WTC11 (cell line): Measurements from ENCODE around the gene SUSD6. TPM values are rescaled to one million over a fixed set of nuclear protein-coding genes. Genes with fewer than 3 reads are reported as not detected.

Experiments used
- ATAC-seq: fragments of 200-7000 bp; cut with Tn5 transposase; 2 replicates; pipeline ENCODE4 v1.10.0; 2021; ENCODE audit warnings: mild to moderate bottlenecking, moderate library complexity
- CTCF ChIA-PET: fragments of 300-600 bp; sonication (Branson Sonifier 250); formaldehyde crosslinking; loops from one replicate; lab custom pipeline; 2021; ENCODE audit warnings: antibody characterized with exemption; lab: Charles Lee
- POLR2A ChIA-PET: fragments of 350-600 bp; sonication (Branson Sonifier 250); formaldehyde crosslinking; loops from one replicate; lab custom pipeline; 2021; ENCODE audit warnings: antibody characterized with exemption; lab: Charles Lee
- DNase-seq: peaks from one replicate; pipeline ENCODE4 v3.0.0; 2021; ENCODE audit warnings: low spot score
- H3K27ac Mint-ChIP-seq: 2 replicates; pipeline ENCODE4 v1.8.0; 2021; ENCODE audit warnings: mixed read lengths
- H3K27me3 Mint-ChIP-seq: 2 replicates; pipeline ENCODE4 v1.8.0; 2021; ENCODE audit warnings: low read depth, mild to moderate bottlenecking, moderate library complexity, mixed read lengths
- H3K36me3 Mint-ChIP-seq: 2 replicates; pipeline ENCODE4 v1.8.0; 2021; ENCODE audit warnings: mixed read lengths
- H3K4me1 Mint-ChIP-seq: 2 replicates; pipeline ENCODE4 v1.8.0; 2022; ENCODE audit warnings: mixed read lengths
- H3K4me3 Mint-ChIP-seq: 2 replicates; pipeline ENCODE4 v1.8.0; 2021; ENCODE audit warnings: mild to moderate bottlenecking, moderate library complexity, mixed read lengths
- H3K9me3 Mint-ChIP-seq: 2 replicates; pipeline ENCODE4 v1.8.0; 2021; ENCODE audit warnings: mixed read lengths
- ATF6 ChIP-seq: sonication (generic); formaldehyde crosslinking; IDR thresholded peaks from 2 replicates; pipeline ENCODE4 v1.8.1; 2023; ENCODE audit warnings: mild to moderate bottlenecking, missing genetic modification reagents
- CREM ChIP-seq: sonication (generic); formaldehyde crosslinking; IDR thresholded peaks from 2 replicates; pipeline ENCODE4 v1.8.1; 2022; ENCODE audit warnings: mild to moderate bottlenecking, missing genetic modification reagents, moderate library complexity
- E2F1 ChIP-seq: sonication (generic); formaldehyde crosslinking; IDR thresholded peaks from 2 replicates; pipeline ENCODE4 v1.8.0; 2022; ENCODE audit warnings: mild to moderate bottlenecking, missing genetic modification reagents
- ERG ChIP-seq: fragments of 250-450 bp; sonication (Bioruptor Pico); IDR thresholded peaks from 2 replicates; pipeline ENCODE4 v1.8.0; 2021; ENCODE audit warnings: mild to moderate bottlenecking
- ESRRA ChIP-seq: sonication (generic); formaldehyde crosslinking; IDR thresholded peaks from 2 replicates; pipeline ENCODE4 v1.8.1; 2022; ENCODE audit warnings: mild to moderate bottlenecking, missing genetic modification reagents, borderline replicate concordance
- GABPB1 ChIP-seq: sonication (generic); formaldehyde crosslinking; IDR thresholded peaks from 2 replicates; pipeline ENCODE4 v1.8.1; 2023; ENCODE audit warnings: mild to moderate bottlenecking, missing genetic modification reagents
- JAZF1 ChIP-seq: fragments of 250-450 bp; sonication (Bioruptor Pico); IDR thresholded peaks from 2 replicates; pipeline ENCODE4 v1.9.0; 2021; ENCODE audit warnings: moderate library complexity, mild to moderate bottlenecking, inconsistent platforms
- NR2C2 ChIP-seq: sonication (generic); formaldehyde crosslinking; IDR thresholded peaks from 2 replicates; pipeline ENCODE4 v1.8.0; 2022; ENCODE audit warnings: mild to moderate bottlenecking, missing genetic modification reagents
- OVOL2 ChIP-seq: fragments of 250-450 bp; sonication (Bioruptor Pico); IDR thresholded peaks from 2 replicates; pipeline ENCODE4 v1.9.0; 2021; ENCODE audit warnings: mild to moderate bottlenecking, borderline replicate concordance
- PRDM15 ChIP-seq: sonication (generic); formaldehyde crosslinking; IDR thresholded peaks from 2 replicates; pipeline ENCODE4 v1.8.0; 2022; ENCODE audit warnings: missing genetic modification reagents
- ZNF121 ChIP-seq: sonication (generic); formaldehyde crosslinking; IDR thresholded peaks from 2 replicates; pipeline ENCODE4 v1.8.0; 2023; ENCODE audit warnings: missing genetic modification reagents
- ZNF671 ChIP-seq: fragments of 250-450 bp; sonication (Bioruptor Pico); IDR thresholded peaks from 2 replicates; pipeline ENCODE4 v1.8.0; 2021; ENCODE audit warnings: mild to moderate bottlenecking
- total RNA-seq: library from RNA; stranded (reverse); gene quantifications from 3 replicates; pipeline ENCODE4 v1.2.3, GENCODE V29; 2021
- TF ChIP-seq, protein P1 (sequence below): sonication (generic); formaldehyde crosslinking; IDR thresholded peaks from 2 replicates; pipeline ENCODE4 v1.8.0; 2022; ENCODE audit warnings: mild to moderate bottlenecking, missing genetic modification reagents
- TF ChIP-seq, protein P2 (sequence below): sonication (generic); formaldehyde crosslinking; IDR thresholded peaks from 2 replicates; pipeline ENCODE4 v1.8.1; 2023; ENCODE audit warnings: mild to moderate bottlenecking, missing genetic modification reagents, borderline replicate concordance
- TF ChIP-seq, protein P3 (sequence below): sonication (generic); formaldehyde crosslinking; IDR thresholded peaks from 2 replicates; pipeline ENCODE4 v1.8.1; 2022; ENCODE audit warnings: mild to moderate bottlenecking, moderate library complexity, missing genetic modification reagents
- TF ChIP-seq, protein P4 (sequence below): fragments of 250-450 bp; sonication (Bioruptor Pico); IDR thresholded peaks from 2 replicates; pipeline ENCODE4 v1.9.0; 2021; ENCODE audit warnings: mild to moderate bottlenecking

The SUSD6 gene
- total RNA-seq, 1 experiment from 2014 or later = 10.1 TPM

DNA sequence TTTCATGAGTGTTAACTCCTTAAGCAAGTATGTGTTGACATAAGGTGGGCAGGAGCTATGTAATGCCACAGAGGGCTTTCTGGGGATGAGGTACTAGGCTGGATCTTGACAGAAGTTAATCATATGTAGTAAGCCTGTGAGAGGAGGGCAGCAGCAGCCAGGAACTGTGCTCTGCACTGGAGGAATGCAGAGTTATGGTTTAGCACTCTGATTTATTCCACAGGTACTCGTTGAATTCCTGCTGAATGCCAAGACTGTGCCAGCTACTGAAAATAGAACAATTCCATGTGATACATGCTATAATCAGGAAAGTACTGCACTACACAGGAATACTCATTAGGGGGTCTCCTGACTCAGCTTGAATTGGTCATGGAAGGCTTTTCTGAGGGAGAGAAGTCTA is 58.7 kb downstream of the SUSD6 start:
- TF ChIP-seq E2F1 (no peak), JAZF1 (CRISPR knock-in tag) (no peak), NR2C2 (CRISPR knock-in tag) (no peak), PRDM15 (no peak), ZNF121 (CRISPR knock-in tag) (no peak), GABPB1 (CRISPR knock-in tag) (no peak), OVOL2 (CRISPR knock-in tag) (no peak), CREM (CRISPR knock-in tag) (no peak)
- TF ChIP-seq, protein P1, sequence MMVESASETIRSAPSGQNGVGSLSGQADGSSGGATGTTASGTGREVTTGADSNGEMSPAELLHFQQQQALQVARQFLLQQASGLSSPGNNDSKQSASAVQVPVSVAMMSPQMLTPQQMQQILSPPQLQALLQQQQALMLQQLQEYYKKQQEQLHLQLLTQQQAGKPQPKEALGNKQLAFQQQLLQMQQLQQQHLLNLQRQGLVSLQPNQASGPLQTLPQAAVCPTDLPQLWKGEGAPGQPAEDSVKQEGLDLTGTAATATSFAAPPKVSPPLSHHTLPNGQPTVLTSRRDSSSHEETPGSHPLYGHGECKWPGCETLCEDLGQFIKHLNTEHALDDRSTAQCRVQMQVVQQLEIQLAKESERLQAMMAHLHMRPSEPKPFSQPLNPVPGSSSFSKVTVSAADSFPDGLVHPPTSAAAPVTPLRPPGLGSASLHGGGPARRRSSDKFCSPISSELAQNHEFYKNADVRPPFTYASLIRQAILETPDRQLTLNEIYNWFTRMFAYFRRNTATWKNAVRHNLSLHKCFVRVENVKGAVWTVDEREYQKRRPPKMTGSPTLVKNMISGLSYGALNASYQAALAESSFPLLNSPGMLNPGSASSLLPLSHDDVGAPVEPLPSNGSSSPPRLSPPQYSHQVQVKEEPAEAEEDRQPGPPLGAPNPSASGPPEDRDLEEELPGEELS = no peak
- TF ChIP-seq, protein P2, sequence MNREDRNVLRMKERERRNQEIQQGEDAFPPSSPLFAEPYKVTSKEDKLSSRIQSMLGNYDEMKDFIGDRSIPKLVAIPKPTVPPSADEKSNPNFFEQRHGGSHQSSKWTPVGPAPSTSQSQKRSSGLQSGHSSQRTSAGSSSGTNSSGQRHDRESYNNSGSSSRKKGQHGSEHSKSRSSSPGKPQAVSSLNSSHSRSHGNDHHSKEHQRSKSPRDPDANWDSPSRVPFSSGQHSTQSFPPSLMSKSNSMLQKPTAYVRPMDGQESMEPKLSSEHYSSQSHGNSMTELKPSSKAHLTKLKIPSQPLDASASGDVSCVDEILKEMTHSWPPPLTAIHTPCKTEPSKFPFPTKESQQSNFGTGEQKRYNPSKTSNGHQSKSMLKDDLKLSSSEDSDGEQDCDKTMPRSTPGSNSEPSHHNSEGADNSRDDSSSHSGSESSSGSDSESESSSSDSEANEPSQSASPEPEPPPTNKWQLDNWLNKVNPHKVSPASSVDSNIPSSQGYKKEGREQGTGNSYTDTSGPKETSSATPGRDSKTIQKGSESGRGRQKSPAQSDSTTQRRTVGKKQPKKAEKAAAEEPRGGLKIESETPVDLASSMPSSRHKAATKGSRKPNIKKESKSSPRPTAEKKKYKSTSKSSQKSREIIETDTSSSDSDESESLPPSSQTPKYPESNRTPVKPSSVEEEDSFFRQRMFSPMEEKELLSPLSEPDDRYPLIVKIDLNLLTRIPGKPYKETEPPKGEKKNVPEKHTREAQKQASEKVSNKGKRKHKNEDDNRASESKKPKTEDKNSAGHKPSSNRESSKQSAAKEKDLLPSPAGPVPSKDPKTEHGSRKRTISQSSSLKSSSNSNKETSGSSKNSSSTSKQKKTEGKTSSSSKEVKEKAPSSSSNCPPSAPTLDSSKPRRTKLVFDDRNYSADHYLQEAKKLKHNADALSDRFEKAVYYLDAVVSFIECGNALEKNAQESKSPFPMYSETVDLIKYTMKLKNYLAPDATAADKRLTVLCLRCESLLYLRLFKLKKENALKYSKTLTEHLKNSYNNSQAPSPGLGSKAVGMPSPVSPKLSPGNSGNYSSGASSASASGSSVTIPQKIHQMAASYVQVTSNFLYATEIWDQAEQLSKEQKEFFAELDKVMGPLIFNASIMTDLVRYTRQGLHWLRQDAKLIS (CRISPR knock-in tag) = no peak
- TF ChIP-seq, protein P3, sequence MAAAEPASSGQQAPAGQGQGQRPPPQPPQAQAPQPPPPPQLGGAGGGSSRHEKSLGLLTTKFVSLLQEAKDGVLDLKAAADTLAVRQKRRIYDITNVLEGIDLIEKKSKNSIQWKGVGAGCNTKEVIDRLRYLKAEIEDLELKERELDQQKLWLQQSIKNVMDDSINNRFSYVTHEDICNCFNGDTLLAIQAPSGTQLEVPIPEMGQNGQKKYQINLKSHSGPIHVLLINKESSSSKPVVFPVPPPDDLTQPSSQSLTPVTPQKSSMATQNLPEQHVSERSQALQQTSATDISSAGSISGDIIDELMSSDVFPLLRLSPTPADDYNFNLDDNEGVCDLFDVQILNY (CRISPR knock-in tag) = no peak
- Mint-ChIP-seq H3K9me3 (no peaks in the 10 kb centered on the region), H3K36me3 (no peaks in the 10 kb centered on the region), H3K4me1 (peaks cover 35% of the 10 kb centered on the region), H3K27ac (no peak overlapping the region), H3K4me3 (no peak overlapping the region), H3K27me3 (no peaks in the 10 kb centered on the region)
- DNase-seq = no peak
- no peak for ATAC-seq
- CTCF ChIA-PET = interaction anchor here (1.1 kb wide), 1 partner anchor 34 kb away, joined by 3 read pairs; no protein-coding TSS in a partner anchor
- POLR2A ChIA-PET = no interaction called here

- no peak for DNase-seq
- Mint-ChIP-seq H3K4me1 (peaks cover 38% of the 10 kb centered on the region), H3K36me3 (no peaks in the 10 kb centered on the region), H3K27me3 (no peaks in the 10 kb centered on the region), H3K9me3 (no peaks in the 10 kb centered on the region), H3K4me3 (no peak overlapping the region), H3K27ac (no peak overlapping the region)
- ChIA-PET POLR2A (no interaction called here), CTCF (interaction anchor here (0.8 to 1.1 kb wide), 2 partner anchors 23 to 67 kb away, joined by 3 to 5 read pairs; no protein-coding TSS in a partner anchor)
- ATAC-seq = no peak
- TF ChIP-seq ESRRA = no peak
- no peak for TF ChIP-seq ERG (CRISPR knock-in tag)
- no peak for TF ChIP-seq GABPB1 (CRISPR knock-in tag)
- no peak for TF ChIP-seq ATF6 (CRISPR knock-in tag)
- TF ChIP-seq, protein P4, sequence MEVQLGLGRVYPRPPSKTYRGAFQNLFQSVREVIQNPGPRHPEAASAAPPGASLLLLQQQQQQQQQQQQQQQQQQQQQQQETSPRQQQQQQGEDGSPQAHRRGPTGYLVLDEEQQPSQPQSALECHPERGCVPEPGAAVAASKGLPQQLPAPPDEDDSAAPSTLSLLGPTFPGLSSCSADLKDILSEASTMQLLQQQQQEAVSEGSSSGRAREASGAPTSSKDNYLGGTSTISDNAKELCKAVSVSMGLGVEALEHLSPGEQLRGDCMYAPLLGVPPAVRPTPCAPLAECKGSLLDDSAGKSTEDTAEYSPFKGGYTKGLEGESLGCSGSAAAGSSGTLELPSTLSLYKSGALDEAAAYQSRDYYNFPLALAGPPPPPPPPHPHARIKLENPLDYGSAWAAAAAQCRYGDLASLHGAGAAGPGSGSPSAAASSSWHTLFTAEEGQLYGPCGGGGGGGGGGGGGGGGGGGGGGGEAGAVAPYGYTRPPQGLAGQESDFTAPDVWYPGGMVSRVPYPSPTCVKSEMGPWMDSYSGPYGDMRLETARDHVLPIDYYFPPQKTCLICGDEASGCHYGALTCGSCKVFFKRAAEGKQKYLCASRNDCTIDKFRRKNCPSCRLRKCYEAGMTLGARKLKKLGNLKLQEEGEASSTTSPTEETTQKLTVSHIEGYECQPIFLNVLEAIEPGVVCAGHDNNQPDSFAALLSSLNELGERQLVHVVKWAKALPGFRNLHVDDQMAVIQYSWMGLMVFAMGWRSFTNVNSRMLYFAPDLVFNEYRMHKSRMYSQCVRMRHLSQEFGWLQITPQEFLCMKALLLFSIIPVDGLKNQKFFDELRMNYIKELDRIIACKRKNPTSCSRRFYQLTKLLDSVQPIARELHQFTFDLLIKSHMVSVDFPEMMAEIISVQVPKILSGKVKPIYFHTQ = no peak
- TF ChIP-seq OVOL2 (CRISPR knock-in tag) = no peak
- TF ChIP-seq ZNF671 (CRISPR knock-in tag) = no peak
These were observed 60.1 kb downstream of the SUSD6 start for GRCh38 chr14:69671365-69672030.
